Measurements from ENCODE around the gene FTH1.
"Not testable (repeated sequence)": the region's sequence is repeated elsewhere in the genome, so short reads cannot be mapped to it uniquely, and the experiment has no call there.

Gene FTH1

GRCh38 chr11:61954106-61954850 is 13.2 kb downstream of the FTH1 start:
- H3K9ac ChIP-seq (ENCODE audit: low read length), result peak overlapping the region; percentile 10
- H3K4me3 ChIP-seq (ENCODE audit: low read depth, low read length), result peak overlapping the region; percentile 48
- H3K4me1 ChIP-seq (ENCODE audit: control insufficient read depth, insufficient read depth, low read length), result peaks cover 14% of the 10 kb centered on the region; the same call in 1 of the 2 replicates
- no peaks in the 10 kb centered on the region for H3K36me3 ChIP-seq (ENCODE audit: control insufficient read depth, insufficient read depth, low read length)
- no peak overlapping the region for H3K27ac ChIP-seq (ENCODE audit: low read depth, low read length)
- H3K9me3 ChIP-seq (ENCODE audit: control insufficient read depth, insufficient read depth, low read depth, low read length), result no peaks in the 10 kb centered on the region
- peaks cover 29% of the 10 kb centered on the region for H3K27me3 ChIP-seq (ENCODE audit: control insufficient read depth, insufficient read depth, low read length)

GRCh38 chr11:61953632-61954031 is 13.8 kb downstream of the FTH1 start:
- H3K36me3 ChIP-seq (ENCODE audit: control insufficient read depth, insufficient read depth, low read length); H3K4me3 ChIP-seq (ENCODE audit: low read depth, low read length); H3K9me3 ChIP-seq (ENCODE audit: control insufficient read depth, insufficient read depth, low read depth, low read length); H3K9ac ChIP-seq (ENCODE audit: low read length); H3K27ac ChIP-seq (ENCODE audit: low read depth, low read length): not testable (repeated sequence)
- Histone ChIP-seq H3K4me1 (ENCODE audit: control insufficient read depth, insufficient read depth, low read length) (peaks cover 14% of the 10 kb centered on the region; the same call in 1 of the 2 replicates), H3K27me3 (ENCODE audit: control insufficient read depth, insufficient read depth, low read length) (peaks cover 29% of the 10 kb centered on the region)

- Histone ChIP-seq H3K9me3 (ENCODE audit: control insufficient read depth, insufficient read depth, low read depth, low read length) (no peaks in the 10 kb centered on the region), H3K9ac (ENCODE audit: low read length) (no peak overlapping the region), H3K27ac (ENCODE audit: low read depth, low read length) (no peak overlapping the region), H3K4me1 (ENCODE audit: control insufficient read depth, insufficient read depth, low read length) (peaks cover 14% of the 10 kb centered on the region; the same call in 1 of the 2 replicates), H3K27me3 (ENCODE audit: control insufficient read depth, insufficient read depth, low read length) (peaks cover 29% of the 10 kb centered on the region), H3K36me3 (ENCODE audit: control insufficient read depth, insufficient read depth, low read length) (no peaks in the 10 kb centered on the region), H3K4me3 (ENCODE audit: low read depth, low read length) (no peak overlapping the region)
These were observed 14.6 kb downstream of the FTH1 start for GRCh38 chr11:61952882-61953281.

- Histone ChIP-seq H3K4me1 (ENCODE audit: control insufficient read depth, insufficient read depth, low read length) (peaks cover 14% of the 10 kb centered on the region; the same call in 1 of the 2 replicates), H3K9me3 (ENCODE audit: control insufficient read depth, insufficient read depth, low read depth, low read length) (no peaks in the 10 kb centered on the region), H3K27me3 (ENCODE audit: control insufficient read depth, insufficient read depth, low read length) (peaks cover 26% of the 10 kb centered on the region), H3K27ac (ENCODE audit: low read depth, low read length) (no peak overlapping the region), H3K4me3 (ENCODE audit: low read depth, low read length) (no peak overlapping the region), H3K36me3 (ENCODE audit: control insufficient read depth, insufficient read depth, low read length) (no peaks in the 10 kb centered on the region), H3K9ac (ENCODE audit: low read length) (no peak overlapping the region)
These were observed 15.8 kb downstream of the FTH1 start for GRCh38 chr11:61951484-61952135.

GRCh38 chr11:61950035-61950547 is 17.3 kb downstream of the FTH1 start, which contains the start of gene BEST1:
Gene BEST1, plus strand, starts transcription at chr11:61950351. Its CDS starts 1,456 bp downstream, at chr11:61951807.
- no peak within 1 kb of the TSS; the same call in 1 of the 2 replicates for H3K27ac ChIP-seq (ENCODE audit: low read depth, low read length)
- no peaks in the 10 kb centered on the region for H3K9me3 ChIP-seq (ENCODE audit: control insufficient read depth, insufficient read depth, low read depth, low read length)
- no peak within 1 kb of the TSS for H3K4me3 ChIP-seq (ENCODE audit: low read depth, low read length)
- H3K36me3 ChIP-seq (ENCODE audit: control insufficient read depth, insufficient read depth, low read length), result no peaks in the 10 kb centered on the region
- peak within 1 kb of the TSS; percentile 21 for H3K9ac ChIP-seq (ENCODE audit: low read length)
- peaks cover 12% of the 10 kb centered on the region for H3K27me3 ChIP-seq (ENCODE audit: control insufficient read depth, insufficient read depth, low read length)
- H3K4me1 ChIP-seq (ENCODE audit: control insufficient read depth, insufficient read depth, low read length), result peaks cover 10% of the 10 kb centered on the region; the same call in 1 of the 2 replicates

- H3K4me3 ChIP-seq (ENCODE audit: low read depth, low read length), result no peak overlapping the region
These were observed 18.0 kb downstream of the FTH1 start for GRCh38 chr11:61949169-61950034.

GRCh38 chr11:61948505-61948904 is 18.9 kb downstream of the FTH1 start:
- H3K27ac ChIP-seq (ENCODE audit: low read depth, low read length), result no peak overlapping the region
- no peak overlapping the region for H3K9ac ChIP-seq (ENCODE audit: low read length)
- H3K27me3 ChIP-seq (ENCODE audit: control insufficient read depth, insufficient read depth, low read length), result no peaks in the 10 kb centered on the region
- H3K4me1 ChIP-seq (ENCODE audit: control insufficient read depth, insufficient read depth, low read length), result peaks cover 5% of the 10 kb centered on the region; the same call in 1 of the 2 replicates
- H3K9me3 ChIP-seq (ENCODE audit: control insufficient read depth, insufficient read depth, low read depth, low read length), result no peaks in the 10 kb centered on the region
- no peaks in the 10 kb centered on the region for H3K36me3 ChIP-seq (ENCODE audit: control insufficient read depth, insufficient read depth, low read length)
- H3K4me3 ChIP-seq (ENCODE audit: low read depth, low read length), result no peak overlapping the region

More at GRCh38 chr11:61949169-61950034, 18.0 kb downstream of the FTH1 start:
- Histone ChIP-seq H3K36me3 (ENCODE audit: control insufficient read depth, insufficient read depth, low read length) (no peaks in the 10 kb centered on the region), H3K27me3 (ENCODE audit: control insufficient read depth, insufficient read depth, low read length) (peaks cover 6% of the 10 kb centered on the region), H3K9ac (ENCODE audit: low read length) (peak overlapping the region; percentile 21), H3K27ac (ENCODE audit: low read depth, low read length) (no peak overlapping the region; the same call in 1 of the 2 replicates), H3K9me3 (ENCODE audit: control insufficient read depth, insufficient read depth, low read depth, low read length) (no peaks in the 10 kb centered on the region), H3K4me1 (ENCODE audit: control insufficient read depth, insufficient read depth, low read length) (peaks cover 5% of the 10 kb centered on the region; the same call in 1 of the 2 replicates)

- Histone ChIP-seq H3K4me1 (ENCODE audit: control insufficient read depth, insufficient read depth, low read length) (peaks cover 5% of the 10 kb centered on the region; the same call in 1 of the 2 replicates), H3K9ac (ENCODE audit: low read length) (no peak overlapping the region), H3K9me3 (ENCODE audit: control insufficient read depth, insufficient read depth, low read depth, low read length) (no peaks in the 10 kb centered on the region), H3K4me3 (ENCODE audit: low read depth, low read length) (no peak overlapping the region), H3K36me3 (ENCODE audit: control insufficient read depth, insufficient read depth, low read length) (no peaks in the 10 kb centered on the region), H3K27me3 (ENCODE audit: control insufficient read depth, insufficient read depth, low read length) (no peaks in the 10 kb centered on the region), H3K27ac (ENCODE audit: low read depth, low read length) (no peak overlapping the region)
These were observed 19.8 kb downstream of the FTH1 start for GRCh38 chr11:61947486-61948210.

- Histone ChIP-seq H3K36me3 (ENCODE audit: control insufficient read depth, insufficient read depth, low read length) (no peaks in the 10 kb centered on the region), H3K4me1 (ENCODE audit: control insufficient read depth, insufficient read depth, low read length) (peaks cover 5% of the 10 kb centered on the region; the same call in 1 of the 2 replicates), H3K27me3 (ENCODE audit: control insufficient read depth, insufficient read depth, low read length) (no peaks in the 10 kb centered on the region), H3K27ac (ENCODE audit: low read depth, low read length) (no peak overlapping the region), H3K4me3 (ENCODE audit: low read depth, low read length) (no peak overlapping the region), H3K9me3 (ENCODE audit: control insufficient read depth, insufficient read depth, low read depth, low read length) (no peaks in the 10 kb centered on the region), H3K9ac (ENCODE audit: low read length) (no peak overlapping the region)
These were observed 20.5 kb downstream of the FTH1 start for GRCh38 chr11:61946894-61947293.

- H3K27me3 ChIP-seq (ENCODE audit: control insufficient read depth, insufficient read depth, low read length), result no peaks in the 10 kb centered on the region
- H3K4me1 ChIP-seq (ENCODE audit: control insufficient read depth, insufficient read depth, low read length), result peaks cover 5% of the 10 kb centered on the region; the same call in 1 of the 2 replicates
- H3K9me3 ChIP-seq (ENCODE audit: control insufficient read depth, insufficient read depth, low read depth, low read length), result no peaks in the 10 kb centered on the region
- no peak overlapping the region for H3K9ac ChIP-seq (ENCODE audit: low read length)
- H3K36me3 ChIP-seq (ENCODE audit: control insufficient read depth, insufficient read depth, low read length), result no peaks in the 10 kb centered on the region
- H3K4me3 ChIP-seq (ENCODE audit: low read depth, low read length), result no peak overlapping the region
- no peak overlapping the region for H3K27ac ChIP-seq (ENCODE audit: low read depth, low read length)
These were observed 22.2 kb downstream of the FTH1 start for GRCh38 chr11:61945191-61945590.
